GM19240 (cell line): ENCODE data around the gene MEIS1.

ENCODE experiments used
- DNase-seq: peaks from one replicate; pipeline ENCODE4 v3.0.0; 2011; ENCODE audit warnings: low spot score; ENCODE audit not compliant: insufficient read length

MEIS1 gene

DNA sequence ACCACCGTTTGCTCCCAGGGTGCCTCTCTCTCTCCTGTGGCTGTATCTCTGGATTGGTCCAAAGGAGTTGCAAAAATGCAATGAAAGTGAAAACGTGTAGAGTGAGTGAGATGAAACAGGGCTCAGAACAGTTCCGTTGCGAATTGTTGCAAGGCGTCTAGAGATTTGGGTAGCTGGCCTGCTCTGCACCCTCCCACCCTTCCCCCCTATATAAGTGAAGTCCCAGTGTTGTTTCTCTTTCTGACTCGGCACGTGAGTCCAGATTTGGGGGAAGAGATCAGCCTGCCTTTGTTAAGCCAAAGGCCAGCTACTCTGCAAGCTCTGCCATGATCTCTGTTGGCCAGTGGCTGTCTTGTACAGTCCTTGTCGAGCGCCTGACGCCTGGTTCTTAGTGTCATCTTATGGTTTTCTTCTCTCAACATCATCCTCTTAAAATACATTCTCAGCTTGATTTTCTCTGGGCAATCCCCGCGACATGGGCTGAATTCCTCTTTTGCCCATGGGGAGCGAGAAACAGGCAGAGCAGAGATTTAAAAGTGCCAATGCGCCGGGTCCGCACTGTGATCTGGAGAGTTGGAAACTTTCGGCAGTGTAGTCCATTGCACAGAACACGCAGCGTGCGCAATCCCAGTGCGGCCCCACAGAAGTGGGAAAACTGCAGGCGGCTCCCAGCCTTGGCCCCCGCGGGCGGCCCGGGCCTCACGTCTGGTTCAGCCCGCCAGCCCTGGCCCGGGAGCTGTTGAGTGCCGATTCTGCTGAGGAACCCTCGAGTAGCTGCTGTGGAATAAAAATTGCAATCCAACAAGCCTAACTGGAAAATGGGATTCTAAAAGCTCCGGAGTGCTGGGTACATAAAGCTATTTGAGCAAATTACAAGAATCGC, 9.3 kb downstream of the MEIS1 start:
- DNase-seq, result no peak

- no peak for DNase-seq
Observed at GRCh38 chr2:66445076-66445924, 10.4 kb downstream of the MEIS1 start.

DNA sequence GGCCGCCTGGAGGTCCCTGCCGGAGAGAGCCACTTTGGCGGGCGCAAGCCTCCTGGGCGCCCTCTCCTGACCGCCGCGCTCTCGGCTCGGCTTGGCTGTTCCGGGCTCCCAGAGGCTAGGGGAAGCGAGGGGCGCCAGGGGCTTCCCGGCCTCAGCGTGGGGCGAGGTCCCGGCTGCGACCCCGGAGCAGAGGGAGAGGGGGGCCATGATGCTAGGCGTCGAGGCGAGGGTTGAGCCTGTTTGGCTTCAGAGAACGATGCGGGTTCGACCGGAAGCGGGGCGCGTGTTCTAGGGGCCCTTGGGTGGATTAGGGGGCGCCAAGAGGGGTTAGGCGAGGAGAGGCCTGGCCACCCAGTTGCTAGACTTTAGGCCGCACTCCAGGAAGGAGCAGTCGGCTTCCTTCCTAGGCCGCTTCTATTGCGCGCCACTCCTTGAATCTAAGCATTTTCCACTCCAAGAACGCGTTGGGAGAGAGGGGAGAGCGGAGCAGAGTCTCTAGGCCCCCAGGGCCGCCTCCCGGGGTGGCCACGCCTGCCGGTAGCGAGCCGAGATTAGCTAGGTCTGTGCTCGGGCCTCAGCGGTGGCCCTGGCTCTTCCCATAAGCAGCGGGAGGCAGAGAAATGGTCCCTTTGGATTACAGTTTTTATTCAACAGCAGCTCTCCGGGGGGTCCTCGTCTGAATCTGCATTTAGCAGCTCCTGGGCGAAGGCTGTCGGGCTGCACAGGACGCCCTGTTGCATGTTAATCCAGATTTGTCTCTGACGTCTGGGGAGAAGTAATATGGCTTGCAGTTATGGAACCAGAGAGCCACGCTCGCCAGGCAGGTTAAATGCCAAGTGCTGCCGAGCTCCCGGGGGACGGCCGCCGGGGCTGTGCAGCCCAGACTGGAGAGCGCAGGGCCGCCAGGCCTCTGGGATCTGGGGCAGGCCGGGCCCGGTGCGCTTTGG, 11.3 kb downstream of the MEIS1 start:
- no peak for DNase-seq

GRCh38 chr2:66446941-66447340, 12.0 kb downstream of the MEIS1 start:
- DNase-seq, result no peak

DNA sequence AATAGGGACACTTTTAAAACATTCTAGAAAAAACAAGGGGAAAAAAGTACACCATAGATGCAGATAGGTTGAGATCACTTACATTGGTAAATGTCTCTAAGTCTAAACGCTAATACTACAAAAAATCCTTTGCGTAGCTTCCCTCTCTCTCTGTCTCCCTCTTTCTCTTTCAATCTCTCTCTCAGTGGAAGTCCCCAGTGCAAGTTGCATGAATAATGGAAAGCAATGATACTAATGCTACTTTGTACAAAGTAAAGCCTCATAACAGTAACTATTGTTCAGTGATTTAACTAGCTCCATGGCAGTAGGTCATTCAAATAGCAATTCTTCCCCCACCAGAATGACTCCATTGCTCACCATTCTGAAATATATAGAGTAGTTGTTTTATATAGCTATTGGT, 12.8 kb downstream of the MEIS1 start:
- DNase-seq, result no peak

GRCh38 chr2:66448136-66448991, 13.4 kb downstream of the MEIS1 start:
- DNase-seq, result no peak

- DNase-seq, result no peak
Observed at GRCh38 chr2:66452214-66452613, 17.3 kb downstream of the MEIS1 start.

DNA sequence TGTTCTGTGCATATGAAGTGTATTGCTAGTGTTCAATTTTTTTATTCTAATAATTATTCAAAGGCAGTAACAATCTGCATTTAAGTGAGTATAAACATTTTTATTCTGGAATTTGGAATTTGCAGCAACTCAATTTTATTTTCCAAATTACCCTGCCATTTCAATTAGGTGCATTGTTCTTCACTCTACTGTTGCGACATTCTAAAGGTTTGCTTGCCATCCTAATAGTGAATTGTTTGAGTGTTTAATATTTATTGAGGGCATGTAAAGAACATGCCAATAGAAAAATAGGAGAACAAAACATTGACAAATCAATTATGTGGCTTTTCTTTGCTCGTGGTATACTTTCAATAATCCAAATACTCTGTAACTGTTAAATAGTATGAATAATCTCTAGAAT, 18.0 kb downstream of the MEIS1 start:
- DNase-seq, result no peak

DNA sequence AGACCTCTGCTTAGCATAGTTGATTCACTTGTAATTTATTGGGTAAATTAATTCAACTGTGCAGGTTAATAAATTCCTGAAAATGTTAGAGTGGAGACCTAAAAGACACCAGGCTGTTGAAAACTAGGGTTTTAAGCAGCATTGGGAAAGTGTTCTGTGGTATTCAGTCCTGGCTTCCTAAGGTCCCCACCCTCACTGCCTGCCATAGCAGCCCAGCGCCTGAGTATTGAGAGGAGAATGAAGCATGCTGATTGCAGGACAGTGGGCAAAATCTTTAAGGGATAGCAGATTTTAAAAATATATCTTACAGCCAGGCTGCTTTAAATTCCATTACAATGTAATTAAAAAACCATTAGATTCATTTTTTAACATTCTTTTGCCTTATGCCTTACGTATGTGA, 20.6 kb downstream of the MEIS1 start:
- no peak for DNase-seq

- no peak for DNase-seq
Observed at GRCh38 chr2:66456183-66457041, 21.5 kb downstream of the MEIS1 start.

- no peak for DNase-seq
Observed at GRCh38 chr2:66457545-66457944, 22.6 kb downstream of the MEIS1 start.

DNA sequence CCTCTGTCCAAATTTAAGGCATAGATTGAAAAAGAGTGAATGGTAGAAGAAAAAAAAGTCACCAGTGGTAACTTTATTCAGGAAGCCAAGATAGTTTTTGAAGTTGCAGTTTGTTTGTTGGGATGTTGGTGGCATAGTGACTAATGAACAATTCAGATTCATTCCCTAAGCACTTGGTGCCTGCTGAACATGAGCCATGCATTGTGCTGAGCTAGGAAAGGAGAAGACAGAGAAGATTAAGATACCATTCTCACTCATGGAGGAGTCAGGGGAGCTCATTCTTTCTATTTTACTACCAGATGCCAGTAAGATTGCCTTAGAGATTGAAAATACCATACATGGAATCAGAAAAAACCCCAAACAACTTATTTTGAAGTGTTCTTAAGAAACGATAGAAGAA, 25.1 kb downstream of the MEIS1 start:
- no peak for DNase-seq

GRCh38 chr2:66461001-66461663, 26.2 kb downstream of the MEIS1 start:
- DNase-seq, result no peak

DNA sequence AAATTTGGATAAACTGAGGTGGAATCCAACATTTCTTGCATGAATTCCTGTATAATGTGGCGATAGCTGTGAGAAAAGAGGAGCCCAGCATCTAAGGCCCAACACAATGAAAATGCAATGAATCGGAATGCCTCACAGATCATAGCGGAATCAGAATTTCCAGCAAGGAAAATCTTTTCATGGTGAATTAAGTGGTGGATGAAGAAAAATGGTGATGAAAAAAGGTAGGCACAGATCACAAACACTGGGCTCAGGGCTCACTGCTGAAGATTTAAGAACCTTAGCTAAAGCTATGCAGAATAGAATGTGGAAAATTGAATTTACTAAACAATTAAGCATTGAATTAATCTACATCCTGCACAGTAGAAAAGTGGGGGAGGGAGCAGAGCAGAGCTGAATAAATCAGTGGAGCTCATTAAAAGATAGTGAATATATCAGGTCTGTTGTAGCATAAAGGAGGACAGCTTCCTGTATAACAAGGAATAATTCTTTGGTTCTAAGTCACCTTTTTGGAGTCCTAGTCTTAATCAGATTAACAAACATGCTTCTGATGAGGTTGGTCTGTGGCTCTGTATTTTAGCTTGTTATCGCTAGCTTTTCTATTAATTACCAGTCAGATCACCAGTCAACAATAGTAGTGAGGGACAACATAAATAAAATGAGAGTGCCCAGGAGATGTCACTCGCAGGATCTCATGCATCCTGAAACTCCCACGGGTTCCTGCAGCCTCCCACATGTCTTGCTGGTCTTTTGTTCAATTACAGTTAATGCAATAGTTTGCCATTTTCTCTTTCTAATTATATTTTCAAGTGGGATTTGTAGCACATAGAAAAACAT, 27.0 kb downstream of the MEIS1 start:
- no peak for DNase-seq

- no peak for DNase-seq
Observed at GRCh38 chr2:66462501-66462825, 27.5 kb downstream of the MEIS1 start.

DNA sequence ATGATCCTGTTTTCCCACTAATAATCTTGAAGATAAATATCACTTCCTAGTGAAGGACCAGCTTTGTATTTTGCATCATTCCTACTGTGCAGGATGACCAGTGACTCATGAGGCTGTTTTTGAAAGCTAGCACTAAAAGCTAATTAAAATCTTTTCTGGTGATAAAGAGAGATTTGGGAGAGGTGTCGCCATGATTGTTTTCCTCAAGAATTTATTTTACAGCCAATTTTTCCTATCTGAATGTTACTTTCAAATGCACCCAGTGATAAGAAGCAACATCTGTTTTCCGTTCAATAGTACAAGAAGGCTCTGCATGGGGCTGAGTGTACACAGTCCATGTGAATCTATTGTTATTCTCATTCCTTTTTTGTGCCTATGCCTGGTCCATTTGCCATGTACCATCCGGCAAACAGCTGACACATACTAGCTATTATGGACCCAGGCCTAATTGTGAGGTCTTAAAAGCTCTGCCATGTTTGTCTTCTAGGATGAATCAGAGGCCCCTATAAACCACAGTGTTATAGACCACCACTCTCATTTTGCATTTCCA, 28.4 kb downstream of the MEIS1 start:
- DNase-seq, result no peak

- no peak for DNase-seq
Observed at GRCh38 chr2:66464930-66465637, 30.2 kb downstream of the MEIS1 start.
